Right ventricle myocardium superior (tissue), 1 donor: ENCODE measurements around the gene TERC. TPM values are rescaled to one million over a fixed set of nuclear protein-coding genes. Genes with fewer than 3 reads are reported as not detected.
"Not testable (repeated sequence)": the region's sequence is repeated elsewhere in the genome, so short reads cannot be mapped to it uniquely, and the experiment has no call there.

Experiments
- ATAC-seq: fragments of 200-7000 bp; cut with Tn5 transposase; one replicate; pipeline ENCODE4 v1.9.1; 2020; ENCODE audit warnings: mild to moderate bottlenecking; ENCODE audit not compliant: poor library complexity
- DNase-seq: peaks from one replicate; pipeline ENCODE4 v3.0.0-alpha.2; 2020
- intact Hi-C: fragments of 100-400 bp; cut with DNase I; formaldehyde crosslinking; loops from one replicate; pipeline ENCODE4 v1.11.2; 2022
- total RNA-seq: library from RNA; stranded (reverse); fragmentation: NEBNext Ultra II Directional; extraction: Animal tissue kit (Norgen Biotek cat#: 25700); gene quantifications from one replicate; pipeline ENCODE4 v1.2.1, GENCODE V29; 2021
- donor health status: DM: no; HTN: yes; CAD: no; lungs with severe emphysema.

TERC gene
- total RNA-seq, 1 donor from 2014 or later: 1.5 TPM

GRCh38 chr3:169731857-169732256, 33.0 kb downstream of the TERC start:
- DNase-seq, intact Hi-C loops, ATAC-seq: not testable (repeated sequence)

- intact Hi-C loops: no loop called here
- ATAC-seq (no peak), DNase-seq (no peak)
Measured at GRCh38 chr3:169722724-169723123, 42.1 kb downstream of the TERC start.

GRCh38 chr3:169718415-169718814, 46.4 kb downstream of the TERC start:
- DNase-seq, ATAC-seq, intact Hi-C loops: not testable (repeated sequence)

Other genes starting within 250 kb of the TERC start
- 15.5 TPM for gene MECOM, start 101.3 kb downstream of the TERC start, total RNA-seq
- gene ACTRT3, start 4.5 kb upstream of the TERC start, total RNA-seq: 0.59 TPM
- 11.4 TPM for gene MYNN, start 8.3 kb upstream of the TERC start, total RNA-seq
- not detected for gene LRRIQ4, start 47.8 kb upstream of the TERC start, total RNA-seq
- 2.0 TPM for gene LRRC34, start 47.8 kb upstream of the TERC start, total RNA-seq
- not detected for gene LRRC31, start 104.9 kb upstream of the TERC start, total RNA-seq
- gene SAMD7, start 146.5 kb upstream of the TERC start, total RNA-seq: not detected
- gene SEC62, start 201.7 kb upstream of the TERC start, total RNA-seq: 85.4 TPM